ENCODE results near the gene PTH2.

The PTH2 gene

DNA sequence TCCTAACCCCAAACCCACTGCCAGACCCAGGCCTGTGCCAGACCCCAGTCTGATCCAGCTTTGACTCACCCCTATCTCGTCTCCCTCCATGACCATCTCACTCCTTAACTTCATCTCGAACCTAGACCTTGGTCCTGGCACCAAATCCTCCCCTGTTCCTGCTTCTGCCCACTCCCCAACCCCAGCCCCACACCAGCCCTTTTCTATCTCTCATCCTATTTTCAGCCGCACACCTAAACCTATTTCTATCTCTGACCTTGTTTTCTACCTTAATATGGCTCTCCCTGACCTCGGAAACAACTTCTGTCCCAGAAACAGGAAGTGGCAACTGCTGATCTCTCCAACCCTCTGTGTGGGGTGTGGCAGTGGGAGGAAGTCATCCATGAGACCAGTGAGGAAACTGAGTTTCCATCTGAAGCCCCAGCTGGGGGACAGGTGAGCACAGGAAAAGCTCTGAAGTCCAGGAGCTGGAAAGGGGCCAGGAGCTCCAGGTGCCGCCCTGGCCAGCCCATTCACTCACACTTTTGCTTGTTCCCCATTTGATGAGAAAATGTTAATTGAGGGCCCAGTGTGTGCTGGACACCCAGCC, 13.7 kb downstream of the PTH2 start:
- peak in 1 of 2 experiments; percentile 39 for DNase-seq

DNA sequence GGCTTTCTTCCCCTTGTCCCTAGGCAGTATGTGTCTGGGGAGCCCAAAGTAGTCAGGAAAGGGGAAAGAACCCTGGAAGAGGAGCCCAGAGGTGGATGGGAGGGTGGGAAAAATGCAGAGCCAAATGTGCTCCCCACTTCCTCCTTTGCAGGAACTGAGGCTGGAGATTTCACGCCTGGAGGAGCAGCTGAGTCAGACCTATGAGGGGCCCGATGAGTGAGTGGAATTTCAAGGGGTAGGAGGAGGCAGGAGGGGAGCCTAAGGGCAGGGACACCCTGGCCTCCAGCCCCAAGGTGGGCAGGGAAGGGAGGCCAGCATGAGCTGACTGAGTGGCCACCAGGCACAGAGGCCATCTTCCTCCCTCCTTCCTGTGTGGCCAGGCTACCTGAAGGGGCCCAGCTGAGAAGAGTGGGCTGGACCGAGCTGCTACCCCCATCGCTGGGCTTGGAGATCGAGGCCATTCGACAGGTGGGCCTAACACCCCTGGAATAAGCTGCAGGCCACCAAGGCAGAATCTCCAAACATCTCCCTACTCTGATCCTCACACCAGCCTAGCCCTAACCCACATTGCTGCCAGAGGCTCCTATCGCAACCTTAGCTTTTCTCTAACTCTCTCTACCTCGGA, 14.3 kb downstream of the PTH2 start:
- no peak for DNase-seq

DNA sequence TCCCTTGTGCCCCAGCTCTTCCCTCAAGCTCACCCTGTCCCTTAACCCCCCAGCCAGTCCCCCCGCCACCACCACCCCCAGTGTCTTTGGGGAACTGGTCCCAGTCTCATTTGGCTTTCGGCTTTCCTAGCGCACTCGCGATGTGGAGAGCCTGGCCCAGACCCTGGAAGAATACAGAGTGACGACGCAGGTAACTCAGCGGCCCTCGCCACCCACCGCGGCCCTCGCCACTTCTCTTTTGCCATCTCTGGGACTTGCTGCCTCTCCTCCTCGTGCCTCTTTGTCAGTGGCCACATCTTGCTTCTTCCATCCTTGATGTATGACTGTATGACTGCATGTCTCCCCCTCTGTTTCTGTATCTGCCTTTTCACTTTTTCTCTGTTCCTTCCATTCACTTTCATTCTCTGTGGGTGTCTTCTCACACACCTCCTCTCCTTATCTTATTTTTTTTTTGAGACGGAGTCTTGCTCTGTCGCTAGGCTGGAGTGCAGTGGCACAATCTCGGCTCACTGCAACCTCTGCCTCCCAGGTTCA, 15.7 kb downstream of the PTH2 start:
- no peak for DNase-seq

DNA sequence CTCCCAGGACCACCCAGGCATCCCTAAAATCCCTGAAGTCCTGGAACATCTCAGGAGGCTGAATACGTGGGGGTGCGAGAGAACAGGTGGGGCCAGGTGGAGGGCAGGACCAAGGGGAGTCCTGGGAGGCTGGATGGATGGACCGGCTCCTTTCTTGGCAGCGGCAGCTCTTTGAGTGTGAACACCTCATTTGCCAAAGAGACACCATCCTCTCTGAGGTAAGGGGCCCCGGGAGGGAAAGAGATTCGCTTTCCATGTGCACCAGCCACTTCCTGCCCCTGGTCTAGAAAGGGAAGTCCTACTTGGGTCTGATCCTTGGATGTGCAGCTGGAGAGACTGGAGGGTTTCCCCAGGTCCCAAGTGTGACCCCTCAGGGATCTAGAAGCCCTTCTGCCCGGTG, 16.2 kb downstream of the PTH2 start:
- no peak for DNase-seq

DNA sequence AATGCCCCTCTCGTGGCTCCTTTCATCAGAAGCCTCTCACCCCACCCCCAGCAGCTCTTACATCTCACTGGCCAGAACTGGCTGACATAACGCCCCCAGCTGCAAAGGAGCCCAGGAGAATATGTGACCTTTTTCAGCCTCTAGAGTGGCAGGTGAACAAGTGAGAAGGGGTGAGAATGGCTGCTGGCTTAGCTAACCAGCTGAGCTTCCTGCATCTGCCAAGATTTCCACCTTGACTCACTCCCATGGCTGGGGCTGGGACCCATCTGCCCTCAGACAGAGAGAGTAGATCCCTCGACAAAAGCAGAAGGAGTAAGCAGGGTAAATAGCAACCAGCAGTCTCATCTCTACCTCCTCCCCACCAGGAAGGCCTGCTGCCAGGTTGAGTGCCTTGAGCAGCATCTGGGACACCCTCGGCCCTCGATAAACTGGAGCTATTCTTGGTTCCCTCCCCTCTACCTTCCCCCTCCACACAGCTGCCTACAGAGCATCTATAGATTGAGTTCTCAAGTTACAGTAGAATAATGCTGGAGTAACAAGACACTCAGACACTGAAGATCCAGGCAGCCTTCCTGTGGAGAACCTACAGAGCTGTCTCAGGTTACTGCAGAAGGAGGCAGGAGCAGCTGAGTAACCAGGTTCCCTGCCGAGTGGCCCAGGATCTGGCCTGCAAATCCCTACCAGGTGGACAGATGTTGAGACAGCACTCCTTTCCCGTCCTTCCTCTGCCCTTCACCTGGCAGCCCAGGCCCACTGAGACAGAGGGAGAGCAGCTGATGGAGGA, 19.6 kb downstream of the PTH2 start:
- no peak for DNase-seq

DNA sequence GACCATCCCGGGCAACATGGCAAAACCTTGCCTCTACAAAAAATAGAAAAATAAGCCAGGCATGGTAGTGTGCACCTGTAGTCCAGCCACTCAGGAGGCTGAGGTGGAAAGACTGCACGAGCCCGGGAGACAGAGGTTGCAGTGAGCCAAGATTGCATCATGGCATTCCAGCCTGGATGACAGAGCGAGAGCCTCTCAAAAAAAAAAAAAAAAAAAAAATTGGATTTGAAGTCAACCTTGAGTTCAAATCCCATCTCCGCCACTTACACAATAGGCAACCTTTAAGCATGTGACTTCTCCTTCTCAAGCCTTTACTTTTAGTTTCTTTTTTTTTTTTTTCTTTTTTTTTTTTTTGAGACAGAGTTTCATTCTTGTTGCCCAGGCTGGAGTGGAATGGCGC, 23.2 kb downstream of the PTH2 start:
- no peak for DNase-seq

DNA sequence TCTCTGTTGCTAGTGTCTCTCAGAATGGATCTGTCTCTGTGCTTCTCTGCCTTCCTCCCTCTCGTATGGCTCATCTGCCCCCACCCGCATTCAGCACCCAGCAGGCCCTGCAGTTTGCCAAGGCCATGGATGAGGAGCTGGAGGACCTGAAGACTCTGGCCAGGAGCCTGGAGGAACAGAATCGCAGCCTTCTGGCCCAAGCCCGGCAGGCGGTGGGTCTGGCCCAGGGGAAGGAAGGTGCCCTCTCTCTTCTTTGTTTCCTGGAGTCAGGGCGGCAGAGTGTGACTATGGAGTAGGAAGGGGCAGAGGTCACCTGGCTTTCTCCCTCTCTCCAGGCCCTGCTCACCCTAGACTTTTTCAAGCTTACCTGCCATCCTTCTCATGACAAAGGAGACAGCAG, 24.3 kb downstream of the PTH2 start:
- no peak for DNase-seq

DNA sequence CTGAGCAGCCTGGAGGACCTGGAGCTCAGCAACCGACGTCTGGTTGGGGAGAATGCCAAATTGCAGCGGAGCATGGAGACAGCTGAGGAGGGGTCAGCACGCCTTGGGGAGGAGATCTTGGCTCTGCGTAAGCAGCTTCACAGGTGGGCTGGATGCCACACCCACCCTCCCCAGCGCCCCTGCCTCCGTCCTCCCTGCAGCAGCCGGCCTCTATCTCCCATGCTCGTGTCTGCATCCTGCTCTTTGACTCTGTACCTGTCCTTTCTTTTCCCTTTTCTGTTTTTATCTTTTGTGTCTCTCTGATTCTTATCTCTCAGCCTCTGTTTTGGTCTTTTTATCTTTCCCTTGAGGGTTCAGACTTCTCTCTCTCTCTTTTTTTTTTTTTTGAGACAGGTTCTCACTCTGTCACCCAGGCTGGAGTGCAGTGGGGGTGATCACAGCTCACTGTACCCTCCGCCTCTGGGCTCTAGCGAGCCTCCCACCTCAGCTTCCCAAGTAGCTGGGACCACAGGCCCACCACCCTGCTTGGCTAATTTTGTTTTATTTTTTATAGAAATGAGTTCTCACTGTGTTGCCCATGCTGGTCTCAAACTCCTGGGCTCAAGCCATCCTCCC, 25.1 kb downstream of the PTH2 start:
- DNase-seq = no peak

DNA sequence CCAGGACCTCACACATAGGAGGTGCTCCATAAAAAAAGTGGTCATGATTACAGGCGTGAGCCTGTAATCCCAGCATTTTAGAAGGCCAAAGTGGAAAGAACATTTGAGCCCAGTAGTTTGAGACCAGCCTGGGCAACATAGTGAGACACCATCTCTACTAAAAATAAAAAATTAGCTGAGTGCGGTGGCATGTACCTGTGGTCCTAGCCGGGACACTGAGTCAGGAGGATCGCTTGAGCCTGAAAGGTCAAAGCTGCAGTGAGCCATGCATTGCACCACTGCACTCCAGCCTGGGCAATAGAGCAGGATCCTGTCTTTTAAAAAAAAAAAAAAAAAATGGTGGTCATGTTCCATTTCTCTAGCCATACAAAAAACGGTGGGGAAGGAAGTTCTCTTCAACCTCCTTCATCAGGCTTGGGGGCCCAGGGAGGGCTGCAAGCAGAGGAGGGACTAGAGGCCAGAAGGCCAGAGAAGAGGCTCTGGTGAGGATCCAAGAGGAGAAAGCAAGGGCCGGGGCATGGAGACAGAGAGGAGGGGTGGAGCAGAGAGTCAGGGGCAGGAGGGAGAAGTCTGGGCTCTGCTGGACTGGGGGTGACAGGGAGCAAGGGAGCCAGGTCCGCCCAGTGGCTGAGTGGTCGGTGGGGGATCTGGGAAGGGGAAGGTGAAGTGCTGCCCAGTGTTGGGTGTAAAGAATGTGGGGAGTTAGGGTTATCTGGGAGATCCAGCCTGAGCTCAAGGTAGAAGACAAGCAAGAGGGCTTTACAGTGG, 26.3 kb downstream of the PTH2 start:
- DNase-seq = no peak

DNA sequence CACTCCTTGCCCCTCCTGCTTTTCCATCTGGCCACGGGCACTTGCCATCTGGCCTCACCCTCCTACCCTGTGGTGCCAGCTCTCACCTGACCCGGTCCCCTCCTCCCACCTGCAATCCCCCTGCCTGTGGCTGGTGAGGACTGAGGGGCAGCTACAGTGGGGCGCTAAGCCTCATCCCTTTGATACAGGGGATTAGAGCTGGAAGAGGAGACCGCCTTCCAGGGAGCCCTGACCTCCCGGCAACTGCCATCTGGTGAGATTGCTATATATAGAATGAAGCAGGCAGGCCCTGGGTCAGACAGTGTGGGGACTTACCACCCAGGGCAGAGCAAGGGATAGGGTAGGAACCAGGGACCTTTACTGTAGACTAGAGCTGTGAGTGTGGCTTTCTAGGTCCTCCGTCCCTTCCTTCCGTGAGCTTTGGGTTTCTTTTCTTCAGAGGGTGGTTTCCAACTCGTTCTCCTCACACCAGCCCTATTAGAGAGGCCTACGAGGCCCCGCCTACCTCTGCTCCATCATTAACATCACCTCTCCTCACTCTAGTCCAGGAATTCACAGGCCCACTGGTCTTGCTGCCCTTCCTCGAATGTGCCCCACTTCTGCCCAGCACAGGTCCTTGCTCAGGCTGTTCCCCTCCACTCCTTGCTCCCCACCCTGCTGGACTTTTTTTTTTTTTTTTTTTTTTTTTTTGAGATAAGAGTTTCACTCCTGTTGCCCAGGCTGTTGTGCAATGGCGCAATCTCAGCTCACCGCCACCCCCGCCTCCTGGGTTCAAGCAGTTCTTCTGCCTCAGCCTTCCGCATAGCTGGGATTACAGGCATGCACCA, 27.4 kb downstream of the PTH2 start:
- no peak for DNase-seq

DNA sequence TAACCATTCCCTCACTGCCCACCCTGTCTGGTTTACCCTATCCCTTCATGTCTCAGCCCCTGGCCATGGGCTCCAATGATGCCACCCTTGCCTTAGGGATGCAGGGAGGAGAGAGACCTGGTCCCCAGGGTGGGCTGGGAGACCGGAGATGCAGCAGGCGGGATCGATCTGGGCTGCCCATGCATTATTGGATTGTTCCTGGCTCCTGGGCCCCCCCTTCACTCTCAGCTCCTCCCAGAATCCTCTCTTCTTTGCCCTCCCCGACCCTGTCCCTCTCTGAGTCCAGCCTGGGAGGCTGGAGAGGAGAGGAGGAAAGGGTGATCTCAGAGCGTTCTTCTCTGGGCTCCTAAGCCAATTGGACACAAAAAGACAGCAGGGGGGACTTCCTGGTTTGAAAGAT, 29.4 kb downstream of the PTH2 start:
- DNase-seq = no peak

DNA sequence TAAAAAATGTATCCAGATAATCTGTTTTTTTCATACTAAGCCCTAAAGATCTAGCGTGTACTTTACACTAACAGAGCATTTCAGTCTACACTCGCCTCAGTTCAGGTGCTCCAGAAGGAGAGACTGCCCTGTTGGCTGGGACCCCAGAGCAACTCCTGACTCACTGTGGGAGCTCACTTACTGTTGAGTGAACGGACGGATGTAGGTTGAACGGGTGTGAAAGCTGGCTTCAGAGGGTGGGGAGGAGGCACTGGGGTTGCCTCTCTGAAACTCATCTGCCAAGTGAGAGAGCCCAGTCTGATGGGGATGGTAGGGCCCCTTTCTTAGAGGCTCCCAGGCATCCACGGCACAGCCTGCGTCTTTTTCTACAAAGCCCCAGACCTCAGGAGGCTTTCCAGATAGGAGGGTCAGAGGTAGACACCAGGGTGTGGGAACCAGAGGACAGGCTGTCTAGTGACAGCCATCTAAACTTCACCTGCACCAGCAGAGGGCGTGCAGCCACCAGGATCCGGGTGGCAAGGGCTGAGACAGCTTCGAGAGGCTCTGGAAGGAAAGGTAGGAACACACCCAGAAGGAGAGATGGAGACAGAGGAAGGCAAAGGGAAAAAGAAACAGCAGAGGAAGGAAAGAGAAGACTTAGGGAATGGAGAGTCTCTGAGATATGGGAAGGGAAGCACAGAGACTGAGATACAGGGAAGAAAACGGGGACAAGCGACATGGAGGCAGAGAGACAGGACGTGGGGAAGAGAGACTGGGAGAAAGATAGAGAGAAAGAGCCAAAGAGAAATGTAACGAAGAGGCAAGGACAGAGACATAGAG, 31.5 kb downstream of the PTH2 start:
- DNase-seq = peak; percentile 84

DNA sequence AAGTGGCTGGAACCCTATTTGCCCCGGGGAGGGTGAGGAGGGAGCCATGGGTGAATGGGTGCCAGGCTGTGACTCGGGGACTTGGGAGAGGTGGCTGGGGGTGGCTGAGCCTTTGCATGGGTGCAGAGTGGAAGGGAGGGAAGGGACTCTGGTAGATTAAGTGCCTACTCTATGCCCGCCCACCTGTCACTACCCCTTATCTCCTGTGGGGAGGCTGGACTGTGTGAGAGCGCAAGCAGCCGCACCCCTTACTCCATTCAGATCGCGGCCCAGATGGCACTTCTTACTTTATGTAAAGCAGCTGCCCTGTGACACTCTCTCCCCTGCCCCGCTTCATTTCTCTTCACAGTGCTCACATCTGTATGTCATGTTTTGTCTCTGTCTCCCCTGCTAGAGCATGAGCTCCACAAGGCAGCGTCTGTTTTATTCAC, 32.3 kb downstream of the PTH2 start:
- no peak for DNase-seq

DNA sequence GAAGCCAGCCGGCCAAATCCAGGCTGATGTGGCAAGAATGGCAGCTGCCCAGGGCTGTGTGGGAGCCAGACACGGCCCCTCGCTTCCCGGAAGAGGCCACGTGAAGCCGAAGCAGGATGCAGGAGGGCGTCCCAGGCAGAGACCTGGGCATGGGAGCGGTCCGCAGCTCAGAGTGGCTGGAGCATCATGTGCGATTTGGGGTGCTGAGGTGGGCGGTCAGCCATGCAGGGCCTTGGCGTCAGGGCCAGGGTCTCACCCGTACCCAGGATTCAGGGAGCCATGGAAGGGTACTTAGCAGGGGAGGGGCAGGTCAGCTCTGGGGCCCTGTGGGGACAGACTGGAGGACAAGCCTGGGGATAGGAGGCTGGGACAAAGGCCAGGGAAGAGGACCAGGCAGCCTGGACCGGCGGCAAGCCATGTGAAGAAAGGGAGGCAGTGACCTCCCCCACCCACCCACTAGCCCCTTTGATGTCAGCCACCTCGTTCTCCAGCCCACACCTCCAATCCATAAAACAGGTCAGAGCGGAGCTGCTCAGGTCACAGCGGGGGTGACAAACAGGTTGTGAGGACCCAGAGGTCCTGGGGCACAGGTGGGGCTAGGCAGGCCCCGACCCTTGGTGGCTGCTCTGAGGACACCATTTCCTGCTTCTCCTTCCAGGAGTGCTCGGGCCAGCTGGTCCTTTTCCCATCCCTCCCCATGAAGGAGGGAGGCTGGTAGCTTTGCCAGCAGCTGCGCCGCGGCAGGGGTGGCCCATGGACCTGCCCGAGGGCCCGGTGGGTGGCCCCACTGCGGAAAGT, 32.9 kb downstream of the PTH2 start:
- no peak for DNase-seq

DNA sequence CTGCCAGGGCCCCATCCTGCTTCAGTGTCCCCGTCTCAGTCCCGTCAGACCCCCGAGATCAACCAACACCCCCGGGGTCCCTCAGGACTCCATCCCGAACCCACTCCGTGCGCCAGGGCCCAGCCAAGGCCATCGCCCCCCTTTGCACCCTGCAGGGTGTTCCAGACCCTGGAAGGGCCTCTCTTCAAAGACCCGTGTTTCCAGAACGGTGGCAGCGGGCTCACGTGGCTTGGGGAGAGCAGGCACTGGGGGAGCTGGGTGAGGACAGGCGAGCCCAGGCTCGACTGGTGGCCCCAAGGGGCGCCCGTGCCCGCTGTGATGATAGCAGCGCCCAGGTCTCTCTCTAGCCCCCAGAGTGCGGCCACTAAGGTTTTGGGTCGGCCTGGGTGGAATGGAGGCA, 33.8 kb downstream of the PTH2 start:
- DNase-seq = no peak

DNA sequence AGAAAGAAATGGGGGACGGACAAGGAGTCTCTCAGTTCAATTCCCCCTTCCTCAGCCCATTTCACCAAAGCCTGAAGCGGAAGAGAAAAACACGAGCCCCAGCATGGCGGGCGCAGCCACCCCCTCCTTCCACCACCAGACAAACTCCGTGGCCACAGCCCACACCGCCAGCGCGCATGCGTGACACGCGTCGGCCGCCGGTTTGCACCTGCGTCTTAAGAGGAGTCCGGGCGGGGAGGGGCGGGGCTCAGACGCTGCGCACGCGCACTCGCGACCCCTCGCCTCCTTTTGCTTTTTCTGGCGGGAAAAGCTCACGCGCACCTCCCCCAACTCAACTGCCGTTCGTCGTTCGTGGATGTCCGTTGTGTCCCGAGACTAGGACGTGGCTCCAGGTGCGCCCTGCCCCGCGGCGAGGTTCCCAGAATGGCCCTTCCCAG, 35.3 kb downstream of the PTH2 start, which contains the start of gene KASH5:
KASH5 (plus strand) TSS at position 314 of the 437 bp plus-strand sequence. CDS start 2,635 bp downstream, outside the sequence.
- peak; percentile 82 to 86 for DNase-seq

DNA sequence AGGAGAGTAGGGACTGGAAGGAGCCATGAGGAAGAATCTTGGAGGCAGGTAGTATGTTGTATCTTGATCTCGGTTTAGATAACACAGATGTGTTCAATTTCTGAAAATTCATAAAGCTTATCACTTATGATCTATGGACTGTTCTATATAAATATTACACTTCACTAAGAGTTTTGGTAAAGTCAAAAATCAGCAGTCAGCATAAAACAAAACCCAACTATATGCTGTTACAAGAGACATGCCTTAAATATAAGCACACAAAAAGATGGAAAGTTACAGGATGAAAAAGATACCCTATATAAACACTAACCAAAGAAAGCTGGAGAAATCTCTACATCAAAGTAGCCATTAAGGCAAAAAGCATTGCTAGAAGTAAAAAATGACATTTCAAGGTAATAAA, 39.6 kb downstream of the PTH2 start:
- DNase-seq = no peak

DNA sequence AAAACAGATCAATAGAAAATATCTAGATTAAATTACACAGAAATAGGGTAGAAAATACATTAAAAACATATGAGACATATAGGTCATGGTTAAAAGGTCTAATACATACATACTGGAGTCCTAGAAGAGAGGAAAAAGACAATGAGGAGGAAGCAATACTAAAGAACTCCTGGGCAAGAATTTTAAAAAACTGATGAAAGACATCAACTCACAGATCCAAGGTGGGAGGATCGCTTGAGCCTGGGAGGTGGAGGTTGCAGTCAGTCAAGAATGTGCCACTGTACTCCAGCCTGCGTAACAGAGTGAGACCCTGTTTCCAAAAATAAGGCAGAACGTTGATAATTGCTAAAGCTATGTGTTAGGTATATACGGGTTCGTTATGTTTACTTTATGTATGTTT, 40.6 kb downstream of the PTH2 start:
- DNase-seq = no peak

DNA sequence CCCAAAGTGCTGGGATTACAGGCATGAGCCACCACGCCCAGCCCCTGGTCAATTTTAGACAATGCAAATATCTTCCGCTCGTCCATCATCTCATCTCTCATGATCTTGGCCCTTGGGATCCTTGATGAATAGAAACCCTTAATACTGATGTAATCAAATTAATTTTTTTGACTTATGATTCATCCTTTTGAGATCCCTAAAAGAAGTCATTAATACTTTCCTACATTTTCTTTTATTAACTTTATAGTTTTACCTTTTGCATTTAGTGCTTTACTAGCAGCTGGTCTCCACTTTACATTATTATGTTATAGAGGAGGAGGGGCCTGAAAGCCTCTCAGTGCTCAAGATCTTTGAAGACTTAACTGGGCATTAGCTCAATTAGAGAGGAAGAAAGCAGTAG, 42.9 kb downstream of the PTH2 start:
- DNase-seq = no peak

DNA sequence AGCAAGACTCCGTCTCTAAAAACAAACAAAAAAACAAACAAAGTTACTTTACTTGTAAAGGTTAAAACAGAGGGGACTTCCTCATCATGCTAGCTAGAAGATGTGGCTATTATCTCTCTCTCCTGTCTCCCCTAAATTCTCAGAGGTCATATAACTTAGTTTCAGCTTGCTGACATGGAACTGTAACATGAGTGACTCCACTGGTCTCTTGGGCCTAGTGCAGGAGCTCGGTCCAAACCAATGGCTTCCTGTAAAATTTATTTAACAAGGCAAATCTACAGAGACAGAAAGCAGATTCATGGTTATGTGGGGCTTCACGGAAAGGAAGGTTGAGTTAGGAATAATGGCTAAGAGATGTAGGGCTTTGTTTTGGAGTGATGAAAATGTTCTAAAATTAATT, 44.7 kb downstream of the PTH2 start:
- DNase-seq = no peak
